ENCODE results near the gene ST6GALNAC2. TPM values are rescaled to one million over a fixed set of nuclear protein-coding genes. Genes with fewer than 3 reads are reported as not detected.

ST6GALNAC2 gene
- total RNA-seq, 1 donor from 2014 or later, result not detected

DNA sequence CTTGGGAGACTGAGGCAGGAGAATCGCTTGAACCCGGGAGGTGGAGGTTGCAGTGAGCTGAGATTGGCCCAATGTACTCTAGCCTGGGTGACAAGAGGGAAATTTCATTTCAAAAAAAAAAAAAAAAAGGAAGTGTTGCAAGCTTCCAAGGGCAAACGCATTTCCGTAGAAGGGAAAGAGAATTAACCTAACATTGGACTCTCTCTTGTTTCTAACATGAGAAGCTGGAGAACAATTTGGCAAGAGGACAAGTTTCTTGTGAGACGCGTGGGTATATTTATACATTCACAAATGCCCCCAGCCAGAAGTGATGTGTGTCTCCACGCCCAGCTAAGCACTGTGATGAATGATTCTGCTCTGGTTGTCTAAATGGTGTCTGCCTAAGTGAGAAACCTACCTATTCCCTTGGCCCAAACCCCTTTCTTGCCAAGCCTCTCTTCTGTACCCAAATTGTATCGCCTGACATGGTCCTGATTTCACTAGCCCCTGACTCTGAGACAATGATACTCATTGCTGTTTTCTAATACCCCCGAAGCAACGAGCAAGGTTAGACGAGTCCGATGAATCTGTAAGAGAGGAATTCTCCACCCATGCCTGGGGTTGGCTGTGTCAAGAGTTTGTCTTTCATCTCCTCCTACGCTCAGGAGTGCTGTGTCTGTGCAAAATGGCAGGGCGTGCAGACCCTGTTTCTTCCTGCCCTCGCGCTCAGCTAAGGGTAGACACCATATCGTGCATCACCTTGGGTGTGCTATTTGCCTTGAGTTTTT, 14.2 kb upstream of the ST6GALNAC2 start:
- peak; percentile 32 to 83 for DNase-seq (ENCODE audit: low read depth in 2 of 2)

DNA sequence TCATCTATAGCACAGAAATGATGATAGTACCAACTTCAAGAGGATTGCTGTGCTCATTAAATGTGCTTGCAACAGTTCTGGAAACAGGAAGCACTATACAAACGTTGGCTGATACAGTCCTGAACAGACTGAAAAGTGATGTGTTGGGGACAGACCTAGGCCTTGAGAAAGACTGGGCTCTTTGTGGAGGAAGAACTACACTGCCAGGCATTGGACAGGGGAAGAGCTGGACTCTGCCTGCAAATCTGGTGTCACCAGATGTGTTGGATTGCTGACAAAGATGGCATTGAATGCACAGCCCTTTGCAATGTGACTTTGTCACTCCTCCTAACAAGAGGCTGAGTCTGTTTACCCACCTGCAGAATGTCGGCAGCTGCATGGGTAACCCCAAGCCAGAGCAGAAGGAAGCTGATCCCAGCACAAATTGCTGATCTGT, 12.4 kb upstream of the ST6GALNAC2 start:
- peak; percentile 15 to 20 for DNase-seq (ENCODE audit: low read depth in 2 of 2)

- DNase-seq (ENCODE audit: low read depth in 2 of 2), result no peak
These were observed 11.7 kb upstream of the ST6GALNAC2 start for GRCh38 chr17:76597156-76598003.

DNA sequence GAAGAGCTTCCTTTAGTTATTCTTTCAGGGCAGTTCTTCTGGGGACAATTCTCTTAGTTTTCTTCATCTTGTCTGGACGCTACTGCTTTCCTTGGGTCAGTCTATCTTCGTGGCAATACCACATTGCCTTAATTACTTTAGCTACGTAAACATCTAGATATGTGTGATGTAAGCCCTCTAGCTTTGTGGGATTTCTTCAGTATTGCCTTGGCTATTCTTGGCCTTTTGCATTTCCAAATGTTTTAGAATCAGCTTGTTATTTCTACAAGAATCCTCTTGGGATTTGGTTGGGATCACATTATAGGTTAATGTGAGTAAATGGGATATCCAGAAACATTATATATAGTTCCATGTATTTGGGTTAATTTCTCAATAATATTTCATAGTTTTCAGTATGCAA, 9.0 kb upstream of the ST6GALNAC2 start:
- DNase-seq (ENCODE audit: low read depth in 2 of 2), result no peak

GRCh38 chr17:76593959-76594358, 8.3 kb upstream of the ST6GALNAC2 start:
- DNase-seq (ENCODE audit: low read depth in 2 of 2), result no peak

- no peak for DNase-seq (ENCODE audit: low read depth in 2 of 2)
These were observed 7.7 kb upstream of the ST6GALNAC2 start for GRCh38 chr17:76593384-76593826.

- DNase-seq (ENCODE audit: low read depth in 2 of 2), result no peak
These were observed 2.5 kb upstream of the ST6GALNAC2 start for GRCh38 chr17:76588182-76588581.

- no peak for DNase-seq (ENCODE audit: low read depth in 2 of 2)
These were observed 1.3 kb upstream of the ST6GALNAC2 start for GRCh38 chr17:76586741-76587487.

- no peak for DNase-seq (ENCODE audit: low read depth in 2 of 2)
These were observed 519 bp downstream of the ST6GALNAC2 start for GRCh38 chr17:76585033-76585648.

- DNase-seq (ENCODE audit: low read depth in 2 of 2), result no peak
These were observed 1.1 kb downstream of the ST6GALNAC2 start for GRCh38 chr17:76584427-76585032.

- no peak for DNase-seq (ENCODE audit: low read depth in 2 of 2)
These were observed 3.0 kb downstream of the ST6GALNAC2 start for GRCh38 chr17:76582660-76583059.

GRCh38 chr17:76581515-76581914, 4.1 kb downstream of the ST6GALNAC2 start:
- no peak for DNase-seq (ENCODE audit: low read depth in 2 of 2)

GRCh38 chr17:76579281-76579680, 6.4 kb downstream of the ST6GALNAC2 start:
- no peak for DNase-seq (ENCODE audit: low read depth in 2 of 2)

DNA sequence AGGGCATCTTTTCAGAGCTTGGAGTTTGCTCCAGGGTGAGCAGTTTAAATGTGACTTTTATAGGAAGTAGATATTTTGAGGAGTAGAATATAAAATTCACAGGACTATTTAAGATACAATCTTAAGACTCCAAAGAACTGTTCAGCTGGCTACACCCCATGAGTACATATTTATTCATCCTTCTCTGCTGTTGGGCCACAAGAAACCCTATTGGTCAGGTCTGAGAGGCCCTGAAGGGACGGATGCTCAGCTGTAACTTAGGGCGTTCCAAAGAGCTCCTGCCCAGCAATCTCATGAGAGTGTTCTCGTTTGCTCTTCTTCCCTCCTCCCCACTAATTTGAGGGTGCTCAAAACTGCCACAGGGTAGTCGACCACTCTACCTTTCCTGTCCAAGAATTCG, 7.3 kb downstream of the ST6GALNAC2 start:
- DNase-seq (ENCODE audit: low read depth in 2 of 2), result no peak

- DNase-seq (ENCODE audit: low read depth in 2 of 2), result no peak
These were observed 7.8 kb downstream of the ST6GALNAC2 start for GRCh38 chr17:76577876-76578275.

- DNase-seq (ENCODE audit: low read depth in 2 of 2), result no peak
These were observed 9.5 kb downstream of the ST6GALNAC2 start for GRCh38 chr17:76576189-76576588.

DNA sequence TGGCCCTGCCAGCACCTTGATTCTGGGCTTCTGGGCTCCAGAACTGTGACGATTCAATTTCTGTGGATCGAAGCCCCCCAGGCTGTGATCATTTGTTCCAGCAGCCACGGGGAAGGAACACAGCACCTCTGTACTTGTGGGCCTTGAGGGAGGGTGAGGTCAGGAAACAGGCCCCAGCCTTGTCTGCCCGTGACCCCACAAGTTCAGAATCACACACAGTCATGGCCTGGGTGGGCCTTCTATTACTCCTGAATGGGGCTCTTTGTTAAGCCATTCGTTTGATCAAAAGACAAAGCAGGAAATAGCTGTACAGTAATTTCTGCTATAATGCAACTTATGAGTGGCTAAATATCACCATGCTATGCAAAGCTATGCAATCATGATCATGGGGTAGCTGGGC, 10.1 kb downstream of the ST6GALNAC2 start:
- no peak for DNase-seq (ENCODE audit: low read depth in 2 of 2)

DNA sequence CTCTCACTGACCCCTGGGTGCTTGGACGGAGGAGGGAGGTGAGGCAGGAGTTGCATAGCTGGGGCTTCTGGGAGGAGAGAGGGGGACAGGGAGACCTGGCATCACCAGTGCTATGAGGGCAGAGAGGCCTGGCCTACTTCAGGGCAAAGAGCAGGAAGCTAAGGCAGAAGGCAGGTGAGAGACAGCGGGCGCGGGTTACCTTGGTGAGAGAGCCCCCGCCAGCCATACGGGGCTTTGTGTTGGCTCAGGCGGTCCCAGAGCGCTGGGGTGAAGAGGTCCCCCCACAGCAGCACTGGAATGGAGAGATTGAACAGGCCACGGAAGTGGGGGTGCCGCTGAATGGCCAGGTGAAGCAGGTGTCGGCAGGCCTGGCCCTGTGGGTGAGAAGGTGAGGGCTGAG, 11.5 kb downstream of the ST6GALNAC2 start:
- no peak for DNase-seq (ENCODE audit: low read depth in 2 of 2)

- no peak for DNase-seq (ENCODE audit: low read depth in 2 of 2)
These were observed 12.6 kb downstream of the ST6GALNAC2 start for GRCh38 chr17:76573096-76573495.

DNA sequence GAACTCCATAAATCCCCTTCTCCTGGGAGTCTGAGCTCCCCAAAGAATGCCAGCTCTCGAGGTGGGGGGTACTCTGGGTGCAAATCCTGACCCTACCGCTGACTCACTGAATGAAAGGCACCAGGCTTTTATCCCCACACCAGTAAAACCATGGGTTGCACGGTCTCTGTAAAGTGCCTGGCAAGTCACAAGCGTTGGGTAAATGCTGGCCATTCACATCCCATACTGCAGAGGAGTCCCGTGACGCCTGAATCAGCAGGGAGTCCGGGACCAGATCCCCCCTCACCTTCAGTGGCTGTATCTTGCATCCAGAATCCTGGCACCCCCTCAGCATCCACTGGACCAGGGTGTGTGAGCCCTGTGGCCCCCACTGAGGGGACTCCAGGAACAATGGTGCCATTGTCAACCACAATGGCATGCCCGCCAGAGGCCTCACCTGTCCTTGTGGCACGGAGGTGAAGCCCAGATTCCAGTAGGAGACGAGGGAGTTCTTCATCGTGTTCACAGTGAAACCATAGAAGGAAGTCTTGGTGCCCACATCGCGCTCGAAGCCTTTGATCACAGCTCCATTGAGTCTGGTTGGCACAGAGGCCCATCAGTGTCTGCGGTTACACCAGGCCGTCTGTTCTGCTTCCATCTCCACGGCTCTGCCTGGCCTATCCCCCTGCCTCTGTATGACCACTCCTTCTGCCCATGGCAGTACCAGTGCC, 13.3 kb downstream of the ST6GALNAC2 start:
- no peak for DNase-seq (ENCODE audit: low read depth in 2 of 2)
